H9 (cell line): ENCODE data around the gene MITF. TPM values are rescaled to one million over a fixed set of nuclear protein-coding genes. Genes with fewer than 3 reads are reported as not detected.

Source experiments
- DNase-seq: peaks from one replicate; pipeline ENCODE4 v3.0.0-alpha.2; 2017
- H2AFZ ChIP-seq: one replicate; pipeline ENCODE4 v1.6.1; 2013; ENCODE audit warnings: mild to moderate bottlenecking, low read length, control low read depth, moderate library complexity
- H2AK5ac ChIP-seq: 2 replicates; pipeline ENCODE4 v1.6.1; 2013; ENCODE audit warnings: low read length, control low read depth, mixed read lengths; ENCODE audit not compliant: insufficient read length
- H2BK120ac ChIP-seq: one replicate; pipeline ENCODE4 v1.6.1; 2013; ENCODE audit warnings: low read depth, mild to moderate bottlenecking, low read length, control low read depth, inconsistent platforms; ENCODE audit not compliant: poor library complexity, severe bottlenecking
- H2BK12ac ChIP-seq: 2 replicates; pipeline ENCODE4 v1.6.1; 2013; ENCODE audit warnings: low read length, control low read depth, mixed read lengths, low read depth; ENCODE audit not compliant: insufficient read length
- H2BK15ac ChIP-seq: 2 replicates; pipeline ENCODE4 v1.6.1; 2013; ENCODE audit warnings: low read depth, low read length, control low read depth
- H2BK20ac ChIP-seq: one replicate; pipeline ENCODE4 v1.6.1; 2013; ENCODE audit warnings: low read depth, mild to moderate bottlenecking, low read length, control low read depth, inconsistent platforms; ENCODE audit not compliant: poor library complexity, severe bottlenecking
- H2BK5ac ChIP-seq: 2 replicates; pipeline ENCODE4 v1.6.1; 2013; ENCODE audit warnings: low read length, control low read depth, mixed read lengths; ENCODE audit not compliant: insufficient read length
- H3K14ac ChIP-seq: 2 replicates; pipeline ENCODE4 v1.6.1; 2013; ENCODE audit warnings: low read length, control low read depth; ENCODE audit not compliant: insufficient read depth
- H3K18ac ChIP-seq: 2 replicates; pipeline ENCODE4 v1.6.1; 2013; ENCODE audit warnings: low read depth, mild to moderate bottlenecking, mixed read lengths, low read length, control low read depth; ENCODE audit not compliant: insufficient read length
- H3K23ac ChIP-seq: 2 replicates; pipeline ENCODE4 v1.6.1; 2013; ENCODE audit warnings: low read length, control low read depth, mixed read lengths, low read depth; ENCODE audit not compliant: insufficient read length
- H3K23me2 ChIP-seq: 2 replicates; pipeline ENCODE4 v1.6.1; 2013; ENCODE audit warnings: low read depth, mild to moderate bottlenecking, mixed read lengths, low read length, control low read depth; ENCODE audit not compliant: insufficient read length, poor library complexity, severe bottlenecking
- H3K27ac ChIP-seq: 2 replicates; pipeline ENCODE4 v1.5.1; 2013; ENCODE audit warnings: low read length, control low read depth, mixed read lengths, low read depth; ENCODE audit not compliant: insufficient read length
- H3K27me3 ChIP-seq: 2 replicates; pipeline ENCODE4 v1.6.1; 2013; ENCODE audit warnings: low read length, control low read depth, inconsistent platforms; ENCODE audit not compliant: insufficient read depth
- H3K4ac ChIP-seq: 2 replicates; pipeline ENCODE4 v1.6.1; 2013; ENCODE audit warnings: low read depth, mild to moderate bottlenecking, control low read depth, inconsistent platforms, low read length, moderate library complexity
- H3K4me1 ChIP-seq: 2 replicates; pipeline ENCODE4 v1.6.1; 2013; ENCODE audit warnings: low read length, control low read depth, inconsistent platforms; ENCODE audit not compliant: insufficient read depth
- H3K4me2 ChIP-seq: 2 replicates; pipeline ENCODE4 v1.6.1; 2013; ENCODE audit warnings: low read length, control low read depth, mixed read lengths; ENCODE audit not compliant: insufficient read length, insufficient read depth
- H3K56ac ChIP-seq: 2 replicates; pipeline ENCODE4 v1.6.1; 2013; ENCODE audit warnings: low read depth, mild to moderate bottlenecking, mixed read lengths, low read length, control low read depth; ENCODE audit not compliant: insufficient read length
- H3K79me1 ChIP-seq: 2 replicates; pipeline ENCODE4 v1.6.1; 2013; ENCODE audit warnings: low read depth, mild to moderate bottlenecking, moderate library complexity, low read length, control low read depth, inconsistent platforms; ENCODE audit not compliant: insufficient read depth, poor library complexity, severe bottlenecking
- H3K79me2 ChIP-seq: 2 replicates; pipeline ENCODE4 v1.6.1; 2013; ENCODE audit warnings: low read length, control low read depth, inconsistent platforms; ENCODE audit not compliant: insufficient read depth
- H3K9ac ChIP-seq: 2 replicates; pipeline ENCODE4 v1.6.1; 2013; ENCODE audit warnings: low read length, control low read depth, mixed read lengths; ENCODE audit not compliant: insufficient read length; ENCODE audit errors: extremely low read depth
- H3K9me3 ChIP-seq: one replicate; pipeline ENCODE4 v1.6.1; 2013; ENCODE audit warnings: low read depth, low read length, inconsistent platforms; ENCODE audit not compliant: control insufficient read depth
- H3T11ph ChIP-seq: one replicate; pipeline ENCODE4 v1.6.1; 2013; ENCODE audit warnings: mild to moderate bottlenecking, low read length, control low read depth, inconsistent platforms
- H4K20me1 ChIP-seq: one replicate; pipeline ENCODE4 v1.6.1; 2013; ENCODE audit not compliant: control insufficient read depth, insufficient read length, insufficient read depth
- H4K5ac ChIP-seq: 2 replicates; pipeline ENCODE4 v1.6.1; 2013; ENCODE audit warnings: low read depth, mild to moderate bottlenecking, mixed read lengths, low read length, control low read depth; ENCODE audit not compliant: insufficient read length
- H4K8ac ChIP-seq: replicated peaks from 2 replicates; pipeline ENCODE4 v1.6.1; 2013; ENCODE audit warnings: low read length, control low read depth, mixed read lengths, low read depth; ENCODE audit not compliant: insufficient read length
- H4K91ac ChIP-seq: 2 replicates; pipeline ENCODE4 v1.6.1; 2013; ENCODE audit warnings: low read depth, mild to moderate bottlenecking, moderate library complexity, mixed read lengths, low read length, control low read depth; ENCODE audit not compliant: insufficient read length
- H3K27ac Mint-ChIP-seq, 3 experiments: 2 replicates in 2 of 3; 3 replicates in 1 of 3; pipeline ENCODE4 v1.8.0; 2020 to 2021; ENCODE audit warnings: mixed read lengths in 3 of 3, mild to moderate bottlenecking in 1 of 3, moderate library complexity in 1 of 3
- H3K27me3 Mint-ChIP-seq: 2 replicates; pipeline ENCODE4 v1.8.0; 2021; ENCODE audit warnings: low read depth, mild to moderate bottlenecking, moderate library complexity, mixed read lengths
- H3K36me3 Mint-ChIP-seq, 3 experiments: 2 replicates in 2 of 3; 3 replicates in 1 of 3; pipeline ENCODE4 v1.8.0; 2020 to 2021; ENCODE audit warnings: low read depth in 3 of 3, mixed read lengths in 3 of 3; ENCODE audit not compliant: insufficient read depth in 1 of 3
- H3K4me1 Mint-ChIP-seq, 2 experiments: 2 replicates each; pipeline ENCODE4 v1.8.0; 2020; ENCODE audit warnings: mixed read lengths in 2 of 2
- H3K4me3 Mint-ChIP-seq, 2 experiments: 2 replicates in 1 of 2; 3 replicates in 1 of 2; pipeline ENCODE4 v1.8.0; 2020 to 2021; ENCODE audit warnings: mild to moderate bottlenecking in 2 of 2, mixed read lengths in 2 of 2, moderate library complexity in 1 of 2
- H3K9me3 Mint-ChIP-seq, 2 experiments: 2 replicates in 1 of 2; 3 replicates in 1 of 2; pipeline ENCODE4 v1.8.0; 2020; ENCODE audit warnings: mild to moderate bottlenecking in 2 of 2, mixed read lengths in 2 of 2, moderate library complexity in 1 of 2
- CTCF ChIP-seq: fragments of 200-600 bp; sonication (generic); conservative IDR thresholded peaks from 3 replicates; pipeline ENCODE4 v1.8.0; 2021; ENCODE audit warnings: antibody characterized with exemption, mild to moderate bottlenecking
- WGBS: extraction: QIAGEN DNeasy Blood & Tissue Kit; methylation state at CpG from one replicate; pipeline ENCODE4 v1.1.7; 2013; ENCODE audit warnings: missing lambda C conversion rate, low lambda C conversion rate, mixed read lengths; ENCODE audit not compliant: insufficient read length; ENCODE audit errors: extremely low coverage; 5-methylcytosine and 5-hydroxymethylcytosine counted together
- total RNA-seq: library from RNA; stranded (reverse); gene quantifications from 2 replicates; pipeline ENCODE4 v1.2.1, GENCODE V29; 2021

MITF gene
- total RNA-seq, 1 experiment from 2014 or later: 0.81 TPM

GRCh38 chr3:69719587-69720122, 19.6 kb upstream of the MITF start:
- Histone ChIP-seq H3K79me2 (no peaks in the 10 kb centered on the region), H2BK12ac (no peak overlapping the region), H3T11ph (no peak overlapping the region), H2BK5ac (no peak overlapping the region), H2AK5ac (no peak overlapping the region), H3K4ac (no peak overlapping the region), H3K4me1 (peaks cover 5% of the 10 kb centered on the region; the same call in 1 of the 2 replicates), H2AFZ (no peak overlapping the region), H2BK15ac (no peak overlapping the region), H2BK120ac (no peak overlapping the region), H3K27me3 (no peaks in the 10 kb centered on the region), H3K79me1 (no peaks in the 10 kb centered on the region), H3K23ac (no peak overlapping the region), H3K56ac (no peak overlapping the region), H4K20me1 (no peaks in the 10 kb centered on the region), H3K4me2 (no peak overlapping the region), H3K9me3 (no peaks in the 10 kb centered on the region), H4K5ac (no peak overlapping the region), H2BK20ac (no peak overlapping the region), H4K8ac (no peak overlapping the region), H3K14ac (no peak overlapping the region), H3K18ac (no peak overlapping the region), H3K27ac (no peak overlapping the region), H4K91ac (no peak overlapping the region), H3K23me2 (no peaks in the 10 kb centered on the region), H3K9ac (no peak overlapping the region)
- no peak for DNase-seq
- Mint-ChIP-seq H3K27me3 (peaks cover 30% of the 10 kb centered on the region), H3K4me1 (peaks cover 15 to 20% of the 10 kb centered on the region in 2 experiments), H3K36me3 (no peaks in the 10 kb centered on the region), H3K9me3 (no peaks in the 10 kb centered on the region), H3K4me3 (no peak overlapping the region), H3K27ac (no peak overlapping the region)
- no peak for TF ChIP-seq CTCF
- no CpG with 5 or more reads among the region's 3 CpGs for WGBS
